KOPT-K1 (cell line): Measurements from ENCODE around the gene MYPOP.
"Not testable (repeated sequence)": the region's sequence is repeated elsewhere in the genome, so short reads cannot be mapped to it uniquely, and the experiment has no call there.

Experiments used
- H3K27ac ChIP-seq: fragments of 200-600 bp; sonication (generic); 2 replicates; pipeline ENCODE4 v1.5.1; 2016; ENCODE audit warnings: antibody characterized with exemption, mild to moderate bottlenecking, low read depth, low read length; ENCODE audit not compliant: poor library complexity, severe bottlenecking
- H3K36me3 ChIP-seq: fragments of 200-600 bp; sonication (generic); 2 replicates; pipeline ENCODE4 v1.5.1; 2017; ENCODE audit warnings: antibody characterized with exemption, mild to moderate bottlenecking, low read length, moderate library complexity; ENCODE audit not compliant: insufficient read depth
- H3K9me3 ChIP-seq: fragments of 200-600 bp; sonication (generic); 2 replicates; pipeline ENCODE4 v1.5.1; 2017; ENCODE audit warnings: antibody characterized with exemption, low read length, mild to moderate bottlenecking; ENCODE audit not compliant: insufficient read depth, poor library complexity, severe bottlenecking

MYPOP gene

DNA sequence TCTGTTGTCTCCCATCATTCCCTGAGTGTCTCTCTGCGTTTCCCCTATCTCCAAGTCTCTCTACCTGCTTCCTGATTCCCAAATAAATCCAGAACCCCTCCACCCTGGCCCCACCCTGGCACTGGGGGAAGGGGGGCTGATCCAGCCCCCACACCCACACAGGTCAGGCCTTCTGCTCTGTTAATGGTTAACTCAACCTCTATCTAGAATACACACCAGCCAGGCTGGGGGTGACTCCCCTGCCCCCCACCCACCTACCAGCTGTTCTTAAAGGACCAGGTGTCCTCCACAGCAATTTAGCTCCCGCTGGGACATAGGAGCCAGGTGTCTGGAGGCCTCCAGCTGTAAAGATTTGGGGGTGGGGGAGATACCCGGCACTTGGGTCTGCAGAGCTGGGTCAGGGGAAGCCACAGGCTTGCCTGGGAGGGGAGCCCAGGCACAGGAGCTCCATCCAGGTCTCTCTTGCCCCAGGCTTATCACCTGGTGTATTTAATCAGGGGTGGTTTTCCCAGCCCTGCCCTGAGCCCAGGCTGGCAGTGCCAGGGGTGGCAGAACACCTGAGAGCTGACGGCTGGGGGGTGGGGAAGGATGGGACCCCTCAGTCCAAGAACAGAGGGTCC is 20.4 kb downstream of the MYPOP start:
- Histone ChIP-seq H3K36me3 (peaks cover 22% of the 10 kb centered on the region), H3K9me3 (no peaks in the 10 kb centered on the region), H3K27ac (no peak overlapping the region)

GRCh38 chr19:45881082-45881908 is 21.1 kb downstream of the MYPOP start:
- no peaks in the 10 kb centered on the region for H3K9me3 ChIP-seq
- H3K27ac ChIP-seq, result no peak overlapping the region
- peaks cover 22% of the 10 kb centered on the region for H3K36me3 ChIP-seq

- Histone ChIP-seq H3K36me3 (peaks cover 21% of the 10 kb centered on the region), H3K27ac (no peak overlapping the region), H3K9me3 (no peaks in the 10 kb centered on the region)
These were observed 22.4 kb downstream of the MYPOP start for GRCh38 chr19:45879971-45880370.

DNA sequence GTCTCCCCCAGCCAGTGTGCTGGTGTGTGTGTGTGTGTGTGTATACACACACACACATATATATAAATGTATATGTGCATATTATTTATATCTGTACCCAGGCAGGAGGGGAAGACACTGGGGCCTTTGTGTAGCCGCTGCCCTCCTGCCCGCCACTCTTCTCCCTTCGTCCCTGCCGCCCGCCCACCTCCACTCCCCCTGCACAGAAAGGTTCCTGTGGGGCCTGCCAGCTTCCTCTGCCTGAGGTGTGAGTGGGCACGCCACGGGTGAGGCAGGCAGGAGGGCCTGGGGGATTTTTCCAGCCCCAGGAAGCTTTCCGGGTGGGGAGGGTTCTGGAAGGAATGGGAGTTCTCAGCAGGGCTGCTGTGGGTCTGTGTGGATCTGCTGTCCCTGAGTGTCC is 23.4 kb downstream of the MYPOP start:
- no peak overlapping the region for H3K27ac ChIP-seq
- H3K9me3 ChIP-seq, result no peaks in the 10 kb centered on the region
- peaks cover 12% of the 10 kb centered on the region for H3K36me3 ChIP-seq

GRCh38 chr19:45878043-45878794 is 24.2 kb downstream of the MYPOP start:
- Histone ChIP-seq H3K9me3 (no peaks in the 10 kb centered on the region), H3K27ac (no peak overlapping the region), H3K36me3 (peaks cover 7% of the 10 kb centered on the region; the same call in 1 of the 2 replicates)

GRCh38 chr19:45876411-45877197 is 25.8 kb downstream of the MYPOP start:
- Histone ChIP-seq H3K36me3 (no peaks in the 10 kb centered on the region), H3K9me3 (no peaks in the 10 kb centered on the region), H3K27ac (no peak overlapping the region)

GRCh38 chr19:45876161-45876410 is 26.3 kb downstream of the MYPOP start:
- Histone ChIP-seq H3K27ac (no peak overlapping the region), H3K36me3 (no peaks in the 10 kb centered on the region)

GRCh38 chr19:45874620-45874966 is 27.8 kb downstream of the MYPOP start:
- H3K36me3 ChIP-seq, result no peaks in the 10 kb centered on the region
- H3K27ac ChIP-seq, result no peak overlapping the region
- H3K9me3 ChIP-seq, result no peaks in the 10 kb centered on the region

More at GRCh38 chr19:45876161-45876410, 26.3 kb downstream of the MYPOP start:
- no peaks in the 10 kb centered on the region for H3K9me3 ChIP-seq

DNA sequence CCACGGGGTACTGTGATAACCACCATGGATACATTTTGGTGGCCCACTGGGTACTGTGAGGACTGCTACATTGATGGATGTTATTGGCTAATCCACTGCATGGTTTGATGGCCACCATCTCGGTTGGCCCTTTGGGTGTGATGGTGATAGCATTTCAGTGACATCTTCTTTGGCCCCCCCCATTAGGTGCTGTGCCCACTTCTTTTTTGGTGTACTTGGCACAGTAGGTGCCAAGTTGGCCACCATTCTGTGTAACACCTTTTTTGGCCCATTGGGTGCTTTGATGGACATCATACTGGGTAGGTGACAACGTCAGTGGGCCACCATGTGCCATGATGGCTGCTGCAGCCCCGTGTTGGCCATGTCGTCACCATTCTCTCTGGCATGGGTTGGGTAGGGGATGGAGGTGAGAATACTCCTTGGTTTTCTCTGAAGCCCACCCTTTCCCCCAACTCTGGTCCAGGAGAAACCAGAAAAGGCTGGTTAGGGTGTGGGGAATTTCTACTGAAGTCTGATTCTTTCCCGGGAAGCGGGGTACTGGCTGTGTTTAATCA is 29.1 kb downstream of the MYPOP start:
- Histone ChIP-seq H3K27ac (no peak overlapping the region), H3K36me3 (no peaks in the 10 kb centered on the region), H3K9me3 (no peaks in the 10 kb centered on the region)

DNA sequence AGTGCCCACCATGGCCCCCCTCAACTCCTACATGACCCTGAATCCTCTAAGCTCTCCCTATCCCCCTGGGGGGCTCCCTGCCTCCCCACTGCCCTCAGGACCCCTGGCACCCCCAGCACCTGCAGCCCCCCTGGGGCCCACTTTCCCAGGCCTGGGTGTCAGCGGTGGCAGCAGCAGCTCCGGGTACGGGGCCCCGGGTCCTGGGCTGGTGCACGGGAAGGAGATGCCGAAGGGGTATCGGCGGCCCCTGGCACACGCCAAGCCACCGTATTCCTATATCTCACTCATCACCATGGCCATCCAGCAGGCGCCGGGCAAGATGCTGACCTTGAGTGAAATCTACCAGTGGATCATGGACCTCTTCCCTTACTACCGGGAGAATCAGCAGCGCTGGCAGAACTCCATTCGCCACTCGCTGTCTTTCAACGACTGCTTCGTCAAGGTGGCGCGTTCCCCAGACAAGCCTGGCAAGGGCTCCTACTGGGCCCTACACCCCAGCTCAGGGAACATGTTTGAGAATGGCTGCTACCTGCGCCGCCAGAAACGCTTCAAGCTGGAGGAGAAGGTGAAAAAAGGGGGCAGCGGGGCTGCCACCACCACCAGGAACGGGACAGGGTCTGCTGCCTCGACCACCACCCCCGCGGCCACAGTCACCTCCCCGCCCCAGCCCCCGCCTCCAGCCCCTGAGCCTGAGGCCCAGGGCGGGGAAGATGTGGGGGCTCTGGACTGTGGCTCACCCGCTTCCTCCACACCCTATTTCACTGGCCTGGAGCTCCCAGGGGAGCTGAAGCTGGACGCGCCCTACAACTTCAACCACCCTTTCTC is 30.1 kb downstream of the MYPOP start:
- Histone ChIP-seq H3K27ac (no peak overlapping the region), H3K9me3 (no peaks in the 10 kb centered on the region), H3K36me3 (no peaks in the 10 kb centered on the region)

- H3K9me3 ChIP-seq, result no peaks in the 10 kb centered on the region
- no peaks in the 10 kb centered on the region for H3K36me3 ChIP-seq
- H3K27ac ChIP-seq, result no peak overlapping the region
These were observed 31.6 kb downstream of the MYPOP start for GRCh38 chr19:45870798-45871197.

DNA sequence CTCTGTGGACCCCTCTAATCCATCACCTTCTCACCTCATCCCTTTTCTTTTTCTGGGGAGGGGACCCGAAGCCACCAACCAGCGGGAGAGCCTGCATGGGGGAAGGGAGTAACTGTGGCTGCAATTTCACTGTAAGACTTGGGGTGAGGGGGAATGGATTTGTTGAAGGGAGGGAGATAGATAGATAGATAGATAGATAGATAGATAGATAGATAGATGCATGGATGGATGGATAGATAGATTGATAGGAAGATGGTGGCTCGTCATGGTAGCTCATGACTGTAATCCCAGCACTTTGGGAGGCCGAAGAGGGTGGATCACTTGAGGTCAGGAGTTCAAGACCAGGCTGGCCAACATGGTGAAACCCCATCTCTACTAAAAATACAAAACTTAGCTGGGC is 35.2 kb downstream of the MYPOP start:
- not testable (repeated sequence) for H3K9me3 ChIP-seq, H3K36me3 ChIP-seq

GRCh38 chr19:45866400-45867176 is 35.8 kb downstream of the MYPOP start:
- no peak overlapping the region for H3K27ac ChIP-seq
- H3K36me3 ChIP-seq, result no peaks in the 10 kb centered on the region
- no peaks in the 10 kb centered on the region for H3K9me3 ChIP-seq

More for the DNA sequence above, 35.2 kb downstream of the MYPOP start:
- not testable (repeated sequence) for H3K27ac ChIP-seq
